Smooth muscle cell (in vitro differentiated cells): ENCODE data around the gene STX7. TPM values are rescaled to one million over a fixed set of nuclear protein-coding genes. Genes with fewer than 3 reads are reported as not detected.

Source experiments
- DNase-seq: peaks from one replicate; lab custom pipeline; 2025; ENCODE audit not compliant: unreplicated experiment; lab: John Stamatoyannopoulos, UW
- H2AFZ ChIP-seq: fragments of 200-600 bp; sonication (generic); 2 replicates; pipeline ENCODE4 v1.6.0; 2016; ENCODE audit warnings: antibody characterized with exemption, low read depth, mild to moderate bottlenecking
- H3F3A ChIP-seq: fragments of 200-600 bp; sonication (generic); 2 replicates; pipeline ENCODE4 v1.6.0; 2017; ENCODE audit warnings: antibody characterized with exemption, low read depth
- H3K27ac ChIP-seq: fragments of 200-600 bp; sonication (generic); 2 replicates; pipeline ENCODE4 v1.5.1; 2016; ENCODE audit warnings: low read depth, mild to moderate bottlenecking
- H3K27me3 ChIP-seq: fragments of 200-600 bp; sonication (generic); 2 replicates; pipeline ENCODE4 v1.6.1; 2016; ENCODE audit warnings: low read depth, mild to moderate bottlenecking
- H3K36me3 ChIP-seq: fragments of 200-600 bp; sonication (generic); 2 replicates; pipeline ENCODE4 v1.5.1; 2016; ENCODE audit warnings: low read depth
- H3K4me1 ChIP-seq: fragments of 200-600 bp; sonication (generic); 2 replicates; pipeline ENCODE4 v1.5.1; 2016; ENCODE audit warnings: low read depth
- H3K4me2 ChIP-seq: fragments of 200-600 bp; sonication (generic); 2 replicates; pipeline ENCODE4 v1.6.0; 2016; ENCODE audit warnings: mild to moderate bottlenecking
- H3K4me3 ChIP-seq: fragments of 200-600 bp; sonication (generic); 2 replicates; pipeline ENCODE4 v1.5.1; 2016; ENCODE audit warnings: mild to moderate bottlenecking
- H3K79me2 ChIP-seq: fragments of 200-600 bp; sonication (generic); 2 replicates; pipeline ENCODE4 v1.6.0; 2016; ENCODE audit warnings: low read depth, mild to moderate bottlenecking
- H3K9ac ChIP-seq: fragments of 200-600 bp; sonication (generic); 2 replicates; pipeline ENCODE4 v1.6.0; 2016; ENCODE audit warnings: low read depth
- H3K9me3 ChIP-seq: fragments of 200-600 bp; sonication (generic); replicated peaks from 2 replicates; pipeline ENCODE4 v1.5.1; 2016; ENCODE audit warnings: low read depth
- H4K20me1 ChIP-seq: fragments of 200-600 bp; sonication (generic); 2 replicates; pipeline ENCODE4 v1.6.0; 2016; ENCODE audit warnings: low read depth
- WGBS: methylation state at CpG from one replicate; pipeline ENCODE4 v1.1.7; 2016; ENCODE audit warnings: low lambda C conversion rate; 5-methylcytosine and 5-hydroxymethylcytosine counted together
- polyA plus RNA-seq: library from polyadenylated mRNA; unstranded; fragments of >200 nt; fragmentation: Nextera tagmentation; extraction: Ambion mirVana; gene quantifications from 2 replicates; pipeline ENCODE4 v1.2.1, GENCODE V29; 2016
- total RNA-seq: library from RNA; depleted of rRNA; stranded (reverse); fragments of >200 nt; gene quantifications from 2 replicates; pipeline ENCODE4 v1.2.3, GENCODE V29; 2014
- TF ChIP-seq, protein P1 (sequence below): fragments of 200-600 bp; sonication (generic); IDR thresholded peaks from 2 replicates; pipeline ENCODE4 v1.5.1; 2017; ENCODE audit warnings: borderline replicate concordance, mild to moderate bottlenecking, antibody characterized with exemption; ENCODE audit not compliant: insufficient read depth, poor library complexity, severe bottlenecking

Gene STX7
- total and polyA plus RNA-seq, 2 experiments from 2014 or later, result 26.0 to 27.4 TPM

DNA sequence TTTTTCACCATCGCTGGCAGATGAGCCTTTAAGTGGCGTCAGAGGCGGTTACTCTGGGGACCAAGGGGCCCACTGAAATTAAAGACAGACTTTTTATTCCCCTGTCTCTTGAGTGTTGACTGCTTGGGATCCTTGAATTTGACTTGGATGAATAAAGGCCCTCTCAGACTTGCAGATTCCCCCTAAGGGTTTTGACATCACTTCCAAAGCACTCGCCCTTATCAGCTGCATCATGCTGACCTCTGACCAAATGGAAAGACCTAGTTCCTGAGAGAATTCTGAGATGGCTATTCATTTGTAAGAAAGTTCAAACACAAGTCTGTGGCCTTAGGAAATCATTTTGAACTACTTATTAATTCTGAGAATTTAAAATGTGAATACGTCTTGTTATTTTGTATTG, 98.2 kb downstream of the STX7 start:
- H3K4me2 ChIP-seq, result no peak overlapping the region
- H2AFZ ChIP-seq, result no peak overlapping the region
- no peaks in the 10 kb centered on the region for H3K79me2 ChIP-seq
- H3K27ac ChIP-seq, result no peak overlapping the region
- 83% methylated on average over 5 of the region's 5 CpGs for WGBS
- H4K20me1 ChIP-seq, result no peaks in the 10 kb centered on the region
- no peaks in the 10 kb centered on the region for H3K27me3 ChIP-seq
- TF ChIP-seq, protein P1, sequence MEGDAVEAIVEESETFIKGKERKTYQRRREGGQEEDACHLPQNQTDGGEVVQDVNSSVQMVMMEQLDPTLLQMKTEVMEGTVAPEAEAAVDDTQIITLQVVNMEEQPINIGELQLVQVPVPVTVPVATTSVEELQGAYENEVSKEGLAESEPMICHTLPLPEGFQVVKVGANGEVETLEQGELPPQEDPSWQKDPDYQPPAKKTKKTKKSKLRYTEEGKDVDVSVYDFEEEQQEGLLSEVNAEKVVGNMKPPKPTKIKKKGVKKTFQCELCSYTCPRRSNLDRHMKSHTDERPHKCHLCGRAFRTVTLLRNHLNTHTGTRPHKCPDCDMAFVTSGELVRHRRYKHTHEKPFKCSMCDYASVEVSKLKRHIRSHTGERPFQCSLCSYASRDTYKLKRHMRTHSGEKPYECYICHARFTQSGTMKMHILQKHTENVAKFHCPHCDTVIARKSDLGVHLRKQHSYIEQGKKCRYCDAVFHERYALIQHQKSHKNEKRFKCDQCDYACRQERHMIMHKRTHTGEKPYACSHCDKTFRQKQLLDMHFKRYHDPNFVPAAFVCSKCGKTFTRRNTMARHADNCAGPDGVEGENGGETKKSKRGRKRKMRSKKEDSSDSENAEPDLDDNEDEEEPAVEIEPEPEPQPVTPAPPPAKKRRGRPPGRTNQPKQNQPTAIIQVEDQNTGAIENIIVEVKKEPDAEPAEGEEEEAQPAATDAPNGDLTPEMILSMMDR, result no peak
- no peak overlapping the region for H3K9ac ChIP-seq
- DNase-seq, result no peak
- no peak overlapping the region for H3K4me3 ChIP-seq
- no peaks in the 10 kb centered on the region for H3K9me3 ChIP-seq
- H3F3A ChIP-seq, result no peaks in the 10 kb centered on the region
- no peaks in the 10 kb centered on the region for H3K36me3 ChIP-seq
- no peaks in the 10 kb centered on the region for H3K4me1 ChIP-seq

- Histone ChIP-seq H3K79me2 (no peaks in the 10 kb centered on the region), H2AFZ (no peak overlapping the region), H3K27me3 (no peaks in the 10 kb centered on the region), H3K4me3 (no peak overlapping the region), H3K36me3 (no peaks in the 10 kb centered on the region), H3K4me2 (no peak overlapping the region), H3F3A (no peaks in the 10 kb centered on the region), H3K27ac (no peak overlapping the region), H3K4me1 (no peaks in the 10 kb centered on the region), H3K9me3 (no peaks in the 10 kb centered on the region), H3K9ac (no peak overlapping the region), H4K20me1 (no peaks in the 10 kb centered on the region)
- DNase-seq, result no peak
- WGBS, result 69% methylated on average over 6 of the region's 6 CpGs
- TF ChIP-seq, protein P1, result no peak
Measured at GRCh38 chr6:132414322-132414721, 98.6 kb downstream of the STX7 start.

GRCh38 chr6:132413499-132413802, 99.5 kb downstream of the STX7 start:
- Histone ChIP-seq H3K36me3 (no peaks in the 10 kb centered on the region), H2AFZ (no peak overlapping the region), H3K27ac (no peak overlapping the region), H3K4me2 (no peak overlapping the region), H3K27me3 (no peaks in the 10 kb centered on the region), H4K20me1 (no peaks in the 10 kb centered on the region), H3K4me1 (no peaks in the 10 kb centered on the region), H3F3A (no peaks in the 10 kb centered on the region), H3K9me3 (no peaks in the 10 kb centered on the region), H3K79me2 (no peaks in the 10 kb centered on the region), H3K4me3 (no peak overlapping the region), H3K9ac (no peak overlapping the region)
- WGBS, result 81% methylated on average over 1 of the region's 1 CpG
- TF ChIP-seq, protein P1, result no peak
- DNase-seq, result no peak

- DNase-seq, result no peak
- Histone ChIP-seq H3K27me3 (no peaks in the 10 kb centered on the region), H4K20me1 (no peaks in the 10 kb centered on the region), H3K9me3 (no peaks in the 10 kb centered on the region), H3F3A (no peaks in the 10 kb centered on the region), H3K27ac (no peak overlapping the region), H2AFZ (no peak overlapping the region), H3K4me2 (no peak overlapping the region), H3K9ac (no peak overlapping the region), H3K79me2 (no peaks in the 10 kb centered on the region), H3K4me3 (no peak overlapping the region), H3K36me3 (no peaks in the 10 kb centered on the region), H3K4me1 (no peaks in the 10 kb centered on the region)
- TF ChIP-seq, protein P1, result no peak
- 89% methylated on average over 5 of the region's 5 CpGs for WGBS
Measured at GRCh38 chr6:132412656-132413498, 100.0 kb downstream of the STX7 start.
